Measurements from ENCODE around the gene SAP30L. TPM values are rescaled to one million over a fixed set of nuclear protein-coding genes. Genes with fewer than 3 reads are reported as not detected.
A peak's percentile ranks its signal among the peaks of the same experiment; 100 is the strongest.

The SAP30L gene
- total RNA-seq, 4 donors from 2014 or later: 20.3 to 53.9 (median 31.2) TPM

GRCh38 chr5:154474396-154475334 is 28.9 kb downstream of the SAP30L start:
- TF ChIP-seq, protein P1, sequence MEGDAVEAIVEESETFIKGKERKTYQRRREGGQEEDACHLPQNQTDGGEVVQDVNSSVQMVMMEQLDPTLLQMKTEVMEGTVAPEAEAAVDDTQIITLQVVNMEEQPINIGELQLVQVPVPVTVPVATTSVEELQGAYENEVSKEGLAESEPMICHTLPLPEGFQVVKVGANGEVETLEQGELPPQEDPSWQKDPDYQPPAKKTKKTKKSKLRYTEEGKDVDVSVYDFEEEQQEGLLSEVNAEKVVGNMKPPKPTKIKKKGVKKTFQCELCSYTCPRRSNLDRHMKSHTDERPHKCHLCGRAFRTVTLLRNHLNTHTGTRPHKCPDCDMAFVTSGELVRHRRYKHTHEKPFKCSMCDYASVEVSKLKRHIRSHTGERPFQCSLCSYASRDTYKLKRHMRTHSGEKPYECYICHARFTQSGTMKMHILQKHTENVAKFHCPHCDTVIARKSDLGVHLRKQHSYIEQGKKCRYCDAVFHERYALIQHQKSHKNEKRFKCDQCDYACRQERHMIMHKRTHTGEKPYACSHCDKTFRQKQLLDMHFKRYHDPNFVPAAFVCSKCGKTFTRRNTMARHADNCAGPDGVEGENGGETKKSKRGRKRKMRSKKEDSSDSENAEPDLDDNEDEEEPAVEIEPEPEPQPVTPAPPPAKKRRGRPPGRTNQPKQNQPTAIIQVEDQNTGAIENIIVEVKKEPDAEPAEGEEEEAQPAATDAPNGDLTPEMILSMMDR (IDR thresholded peaks at IDR 0.05): no peak
- no peak for DNase-seq (ENCODE audit: low spot score)

DNA sequence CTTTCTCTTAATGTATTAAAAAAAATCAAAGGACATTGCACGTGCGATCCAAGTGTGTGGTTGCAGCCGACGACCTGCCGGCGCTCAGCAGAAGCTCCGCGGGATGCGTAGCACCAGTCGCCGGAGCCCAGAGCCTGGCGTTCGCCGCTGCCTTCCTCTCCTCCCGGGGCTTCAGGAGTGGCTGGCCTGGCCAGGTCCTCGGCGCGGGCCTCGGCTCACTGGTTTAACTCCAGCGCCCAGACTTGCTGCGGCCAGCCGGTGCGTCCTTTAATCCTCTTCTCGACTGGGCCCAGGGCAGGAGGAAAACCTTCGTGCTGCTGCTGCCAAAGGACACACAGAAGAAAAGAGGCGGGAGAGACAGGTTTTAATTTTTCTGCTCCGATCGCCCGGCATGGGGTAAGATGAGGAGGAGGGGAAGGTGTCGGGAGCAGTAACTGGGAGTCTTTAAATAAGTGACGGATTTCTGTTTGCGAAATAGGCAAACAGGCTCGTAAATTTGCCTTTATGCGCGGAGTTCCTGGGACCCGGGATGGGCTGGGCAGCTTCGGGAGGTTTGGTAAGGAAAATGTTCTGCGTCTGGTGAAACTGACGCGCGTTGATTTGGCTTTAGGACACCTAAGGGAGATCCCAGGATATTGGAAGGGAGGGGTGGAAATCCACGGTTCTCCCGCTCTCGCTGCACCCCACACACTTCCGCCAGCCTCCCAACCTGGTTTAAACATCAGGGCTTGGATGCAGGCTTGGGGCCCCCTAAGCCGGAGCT is 30.0 kb downstream of the SAP30L start:
- ATAC-seq (ENCODE audit: low FRiP score) (no peak), DNase-seq (ENCODE audit: low spot score) (no peak)
- TF ChIP-seq, protein P1 (IDR thresholded peaks at IDR 0.05): no peak

More at GRCh38 chr5:154474396-154475334, 28.9 kb downstream of the SAP30L start:
- no peak for ATAC-seq (ENCODE audit: low FRiP score)

DNA sequence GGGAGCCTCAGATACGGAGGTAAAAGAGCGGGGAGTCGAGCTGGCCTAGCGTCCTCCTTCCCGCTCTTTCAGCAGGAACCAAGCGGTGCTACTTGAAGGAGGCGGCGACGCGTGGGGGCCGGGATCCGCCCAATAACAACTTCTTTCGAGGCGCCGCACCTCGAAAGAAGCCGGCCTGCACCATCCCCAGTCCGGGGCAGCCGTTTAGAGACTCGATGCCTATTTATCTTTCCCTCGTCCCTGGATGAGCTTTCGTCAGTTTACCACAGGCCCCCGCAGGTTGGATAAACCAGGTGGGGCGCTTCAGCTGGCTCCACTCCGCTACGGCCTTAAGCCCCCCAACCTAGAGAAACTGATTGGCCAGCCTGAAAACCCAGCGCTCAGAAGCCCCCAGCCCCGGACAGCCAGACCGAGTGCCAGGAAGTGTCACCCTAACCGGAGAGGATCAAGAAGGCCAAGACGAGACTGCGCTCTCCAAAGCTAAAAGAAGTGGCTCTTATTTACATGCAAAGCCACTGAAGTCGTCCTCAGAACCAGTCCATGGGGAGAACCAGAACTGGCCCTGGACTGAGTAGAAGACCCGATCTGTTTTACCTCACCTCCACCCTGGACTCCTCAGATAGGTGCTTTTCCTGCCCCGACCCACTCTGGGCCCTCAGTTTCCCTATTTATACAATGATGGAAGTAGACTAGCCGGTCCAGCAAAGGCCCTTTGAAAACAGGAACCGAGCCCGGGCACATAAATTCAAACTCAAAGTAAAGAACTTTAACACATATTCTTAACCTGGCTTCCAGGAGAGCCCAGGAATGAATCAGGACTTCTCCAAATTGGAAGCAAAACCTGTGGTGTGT is 30.8 kb downstream of the SAP30L start:
- TF ChIP-seq, protein P1 (IDR thresholded peaks at IDR 0.05): no peak
- DNase-seq (ENCODE audit: low spot score): no peak
- ATAC-seq (ENCODE audit: low FRiP score): no peak

GRCh38 chr5:154477382-154478223 is 31.8 kb downstream of the SAP30L start:
- TF ChIP-seq, protein P1 (IDR thresholded peaks at IDR 0.05): no peak

GRCh38 chr5:154478224-154478565 is 32.4 kb downstream of the SAP30L start, which contains the start of gene HAND1:
Gene HAND1, minus strand, starts transcription at chr5:154478227. Its CDS starts 219 bp downstream, at chr5:154478008.
- ATAC-seq (ENCODE audit: low FRiP score): peak; percentile 83
- no peak for DNase-seq (ENCODE audit: low spot score)
- TF ChIP-seq, protein P1 (IDR thresholded peaks at IDR 0.05): no peak

More at GRCh38 chr5:154477382-154478223, 31.8 kb downstream of the SAP30L start:
- ATAC-seq (ENCODE audit: low FRiP score) (peak; percentile 49), DNase-seq (ENCODE audit: low spot score) (no peak)

GRCh38 chr5:154478752-154479159 is 33.0 kb downstream of the SAP30L start:
- DNase-seq (ENCODE audit: low spot score) (no peak), ATAC-seq (ENCODE audit: low FRiP score) (peak; percentile 21)
- TF ChIP-seq, protein P1 (IDR thresholded peaks at IDR 0.05): no peak
